IMR-90 (cell line): Measurements from ENCODE around the gene CA12. TPM values are rescaled to one million over a fixed set of nuclear protein-coding genes. Genes with fewer than 3 reads are reported as not detected.

ENCODE experiments used
- ATAC-seq: fragments of 200-7000 bp; cut with Tn5 transposase; 2 replicates; pipeline ENCODE4 v1.9.1; 2020; ENCODE audit warnings: low read depth, mild to moderate bottlenecking, moderate library complexity
- BruUV-seq: library from RNA; stranded (reverse); fragments of 400-500 nt; replicated peaks from 2 replicates; lab custom pipeline; 2021; lab: Mats Ljungman, UMichigan
- CTCF ChIA-PET: fragments of 300-600 bp; formaldehyde crosslinking; extraction: SDS; loops from one replicate; lab custom pipeline; 2021; ENCODE audit warnings: antibody characterized with exemption; lab: Yijun Ruan, JAX
- POLR2A ChIA-PET: fragments of 300-600 bp; sonication (Branson Sonifier 250); formaldehyde crosslinking; loops from one replicate; lab custom pipeline; 2022; ENCODE audit warnings: antibody characterized with exemption; ENCODE audit not compliant: unreplicated experiment; lab: Charles Lee
- DNase-seq: peaks from one replicate; pipeline ENCODE4 v3.0.0; 2013
- H2AFZ ChIP-seq: replicated peaks from 2 replicates; pipeline ENCODE3; 2013; ENCODE audit warnings: low read length, mild to moderate bottlenecking; ENCODE audit not compliant: poor library complexity
- H2AK5ac ChIP-seq: 2 replicates; pipeline ENCODE4 v1.6.1; 2013; ENCODE audit warnings: low read depth, low read length, inconsistent platforms
- H2AK9ac ChIP-seq: replicated peaks from 2 replicates; pipeline ENCODE3; 2013; ENCODE audit warnings: mild to moderate bottlenecking, low read depth, low read length, moderate library complexity; ENCODE audit not compliant: poor library complexity
- H2BK120ac ChIP-seq: 2 replicates; pipeline ENCODE4 v1.6.1; 2013; ENCODE audit warnings: low read depth, low read length, inconsistent platforms
- H2BK15ac ChIP-seq: 3 replicates; pipeline ENCODE4 v1.6.1; 2013; ENCODE audit warnings: low read depth, low read length, inconsistent platforms
- H2BK20ac ChIP-seq: 2 replicates; pipeline ENCODE4 v1.6.1; 2013; ENCODE audit warnings: low read depth, mild to moderate bottlenecking, inconsistent platforms, low read length, moderate library complexity
- H2BK5ac ChIP-seq: 2 replicates; pipeline ENCODE4 v1.6.1; 2013; ENCODE audit warnings: mild to moderate bottlenecking, low read depth, low read length, inconsistent platforms; ENCODE audit not compliant: poor library complexity, severe bottlenecking
- H3K14ac ChIP-seq: replicated peaks from 2 replicates; pipeline ENCODE4 v1.6.1; 2013; ENCODE audit warnings: low read depth, low read length, inconsistent platforms
- H3K18ac ChIP-seq: 2 replicates; pipeline ENCODE4 v1.6.1; 2013; ENCODE audit warnings: low read depth, low read length, control low read depth
- H3K23ac ChIP-seq: 2 replicates; pipeline ENCODE4 v1.6.1; 2013; ENCODE audit warnings: low read depth, low read length, inconsistent platforms
- H3K27ac ChIP-seq: 2 replicates; pipeline ENCODE4 v1.5.1; 2013; ENCODE audit warnings: mild to moderate bottlenecking, control low read depth, low read length; ENCODE audit not compliant: insufficient read depth
- H3K27me3 ChIP-seq: 2 replicates; pipeline ENCODE4 v1.6.1; 2013; ENCODE audit warnings: low read length; ENCODE audit not compliant: control insufficient read depth, insufficient read depth
- H3K36me3 ChIP-seq: 2 replicates; pipeline ENCODE4 v1.6.1; 2013; ENCODE audit warnings: low read length, mixed read lengths; ENCODE audit not compliant: control insufficient read depth, insufficient read depth
- H3K4ac ChIP-seq: 2 replicates; pipeline ENCODE4 v1.6.1; 2013; ENCODE audit warnings: low read depth, low read length, inconsistent platforms
- H3K4me1 ChIP-seq: 2 replicates; pipeline ENCODE4 v1.6.1; 2013; ENCODE audit warnings: low read length, mixed read lengths; ENCODE audit not compliant: control insufficient read depth, insufficient read depth
- H3K4me2 ChIP-seq: 2 replicates; pipeline ENCODE4 v1.6.1; 2013; ENCODE audit warnings: low read depth, mild to moderate bottlenecking, control low read depth, low read length, moderate library complexity
- H3K4me3 ChIP-seq: 2 replicates; pipeline ENCODE4 v1.5.1; 2013; ENCODE audit warnings: low read depth, mild to moderate bottlenecking, control low read depth, low read length, moderate library complexity; ENCODE audit not compliant: insufficient read depth
- H3K56ac ChIP-seq: 2 replicates; pipeline ENCODE4 v1.6.1; 2013; ENCODE audit warnings: low read length, inconsistent platforms; ENCODE audit not compliant: insufficient read depth; ENCODE audit errors: extremely low read depth
- H3K79me1 ChIP-seq, 2 experiments: 2 replicates each; pipeline ENCODE4 v1.6.1; 2013; ENCODE audit warnings: low read length in 2 of 2, inconsistent platforms in 1 of 2, low read depth in 1 of 2
- H3K9ac ChIP-seq: 2 replicates; pipeline ENCODE4 v1.6.1; 2013; ENCODE audit warnings: low read depth, low read length, control low read depth
- H3K9me1 ChIP-seq: 2 replicates; pipeline ENCODE4 v1.6.1; 2013; ENCODE audit warnings: low read length, inconsistent platforms; ENCODE audit not compliant: insufficient read depth
- H3K9me3 ChIP-seq: 2 replicates; pipeline ENCODE4 v1.6.1; 2013; ENCODE audit warnings: low read length; ENCODE audit not compliant: control insufficient read depth, insufficient read depth
- H4K20me1 ChIP-seq: 2 replicates; pipeline ENCODE4 v1.6.1; 2013; ENCODE audit warnings: low read length, inconsistent platforms; ENCODE audit not compliant: insufficient read depth
- H4K5ac ChIP-seq: 2 replicates; pipeline ENCODE4 v1.6.1; 2013; ENCODE audit warnings: mild to moderate bottlenecking, low read depth, low read length, control low read depth
- H4K8ac ChIP-seq, 2 experiments: 2 replicates each; pipeline ENCODE4 v1.6.1; 2013; ENCODE audit warnings: low read depth in 2 of 2, low read length in 2 of 2, control low read depth in 1 of 2, inconsistent platforms in 1 of 2
- H4K91ac ChIP-seq: 2 replicates; pipeline ENCODE4 v1.6.1; 2013; ENCODE audit warnings: low read depth, low read length, inconsistent platforms; ENCODE audit not compliant: insufficient read depth
- BHLHE40 ChIP-seq: fragments of 150-350 bp; IDR thresholded peaks from 2 replicates; pipeline ENCODE4 v1.6.1; 2016; ENCODE audit warnings: mild to moderate bottlenecking, low read depth, low read length
- CEBPB ChIP-seq: IDR thresholded peaks from 2 replicates; pipeline ENCODE4 v1.6.1; 2012; ENCODE audit warnings: low read depth, low read length, improper control_type of control experiment
- CHD1 ChIP-seq: IDR thresholded peaks from 2 replicates; pipeline ENCODE4 v1.6.1; 2012; ENCODE audit warnings: low read depth, low read length, improper control_type of control experiment
- CTCF ChIP-seq: conservative IDR thresholded peaks from 2 replicates; pipeline ENCODE4 v1.5.1; 2012; ENCODE audit warnings: mild to moderate bottlenecking, low read depth, low read length, improper control_type of control experiment
- ELK1 ChIP-seq: fragments of 150-350 bp; IDR thresholded peaks from 2 replicates; pipeline ENCODE4 v1.6.1; 2016; ENCODE audit warnings: low read depth, mild to moderate bottlenecking, low read length, moderate library complexity, borderline replicate concordance
- FOS ChIP-seq: fragments of 150-350 bp; IDR thresholded peaks from 2 replicates; pipeline ENCODE4 v1.6.1; 2016; ENCODE audit warnings: low read depth, low read length
- MAFK ChIP-seq: IDR thresholded peaks from 2 replicates; pipeline ENCODE4 v1.6.1; 2012; ENCODE audit warnings: low read depth, low read length, improper control_type of control experiment
- MAZ ChIP-seq: IDR thresholded peaks from 2 replicates; pipeline ENCODE4 v1.6.1; 2012; ENCODE audit warnings: low read depth, mild to moderate bottlenecking, low read length, improper control_type of control experiment, moderate library complexity, borderline replicate concordance
- MXI1 ChIP-seq: IDR thresholded peaks from 2 replicates; pipeline ENCODE4 v1.6.1; 2012; ENCODE audit warnings: low read depth, mild to moderate bottlenecking, low read length, moderate library complexity, borderline replicate concordance
- NFE2L2 ChIP-seq: fragments of 150-350 bp; IDR thresholded peaks from 2 replicates; pipeline ENCODE4 v1.6.1; 2016; ENCODE audit warnings: low read depth, mild to moderate bottlenecking, low read length
- RAD21 ChIP-seq: IDR thresholded peaks from 2 replicates; pipeline ENCODE4 v1.6.1; 2012; ENCODE audit warnings: low read length, improper control_type of control experiment
- RCOR1 ChIP-seq: IDR thresholded peaks from 2 replicates; pipeline ENCODE4 v1.6.1; 2012; ENCODE audit warnings: mild to moderate bottlenecking, low read length, improper control_type of control experiment; ENCODE audit not compliant: insufficient replicate concordance
- RFX5 ChIP-seq: IDR thresholded peaks from 2 replicates; pipeline ENCODE4 v1.8.0; 2012; ENCODE audit warnings: low read depth, mild to moderate bottlenecking, low read length, moderate library complexity
- SMC3 ChIP-seq: fragments of 150-350 bp; IDR thresholded peaks from 2 replicates; pipeline ENCODE4 v1.6.1; 2016; ENCODE audit warnings: low read depth, mild to moderate bottlenecking, antibody characterized with exemption, low read length, moderate library complexity
- USF2 ChIP-seq: fragments of 150-350 bp; IDR thresholded peaks from 2 replicates; pipeline ENCODE4 v1.6.1; 2017; ENCODE audit warnings: mild to moderate bottlenecking, antibody characterized with exemption, low read length, low read depth
- WGBS, 2 experiments: methylation state at CpG; one replicate each; pipeline versions ENCODE4 v1.1.5 to v1.1.7; 2013; ENCODE audit warnings: missing lambda C conversion rate in 2 of 2; ENCODE audit not compliant: insufficient read length in 1 of 2; ENCODE audit errors: extremely low coverage in 2 of 2; 5-methylcytosine and 5-hydroxymethylcytosine counted together
- dilution Hi-C: fragments of 300-500 bp; cut with HindIII; formaldehyde crosslinking; loops from one replicate; pipeline ENCODE4 v1.14.3; 2018; ENCODE audit warnings: low sequenced_read_pairs; ENCODE audit not compliant: unreplicated experiment
- in situ Hi-C: fragments of 300-500 bp; cut with MboI; formaldehyde crosslinking; loops from 3 replicates; pipeline ENCODE4 v1.14.3; 2019; ENCODE audit warnings: low sequenced_read_pairs, inconsistent platforms, mixed read lengths
- intact Hi-C: fragments of 100-400 bp; cut with micrococcal nuclease; formaldehyde crosslinking; loops from 2 replicates; pipeline ENCODE4 v1.10.0; 2022
- polyA plus RNA-seq, 3 experiments: library from polyadenylated mRNA; depleted of rRNA; stranded (reverse); fragments of >200 nt; gene quantifications; 2 replicates each; pipeline ENCODE4 v1.2.3, GENCODE V29; 2012; ENCODE audit warnings: low replicate concordance in 1 of 3
- total RNA-seq: library from RNA; depleted of rRNA; stranded (reverse); fragments of >200 nt; gene quantifications from 2 replicates; pipeline ENCODE4 v1.2.3, GENCODE V29; 2012

The CA12 gene
- total and polyA plus RNA-seq, 2 of the 4 experiments (the other 2 are of a cell fraction) = 33.7 to 52.6 TPM

GRCh38 chr15:63358241-63359029, 23.2 kb downstream of the CA12 start:
- H4K91ac ChIP-seq = no peak overlapping the region
- no peak overlapping the region for H4K8ac ChIP-seq
- in situ Hi-C loops (no loop called here), dilution Hi-C loops (no loop called here), intact Hi-C loops (no loop called here)
- POLR2A ChIA-PET = no interaction called here
- peaks cover 7% of the 10 kb centered on the region; the same call in 1 of the 2 replicates for H3K27me3 ChIP-seq
- no peaks in the 10 kb centered on the region for H3K9me3 ChIP-seq
- H2AK5ac ChIP-seq = no peak overlapping the region
- H2BK20ac ChIP-seq = no peak overlapping the region
- no peak overlapping the region for H3K56ac ChIP-seq
- no peak overlapping the region for H3K4me2 ChIP-seq
- H3K27ac ChIP-seq = no peak overlapping the region
- H3K14ac ChIP-seq = no peak overlapping the region
- H2AK9ac ChIP-seq = no peak overlapping the region
- no peak overlapping the region for H3K18ac ChIP-seq
- no peak overlapping the region for H3K23ac ChIP-seq
- no peaks in the 10 kb centered on the region for H3K4me1 ChIP-seq
- no TSS peak for BruUV-seq
- no peak overlapping the region for H2BK120ac ChIP-seq
- H2BK15ac ChIP-seq = no peak overlapping the region
- no peak for ATAC-seq
- H3K9me1 ChIP-seq = no peaks in the 10 kb centered on the region
- no peak overlapping the region for H2BK5ac ChIP-seq
- no peak overlapping the region for H3K9ac ChIP-seq
- no peak overlapping the region for H3K4me3 ChIP-seq
- WGBS, 2 experiments = 72% methylated on average over 11 of the region's 15 CpGs; no CpG with 5 or more reads in 1 of the 2 experiments
- no peak overlapping the region for H2AFZ ChIP-seq
- CTCF ChIA-PET = interaction anchor here (1.0 kb wide), 1 partner anchor 14 kb away, joined by 3 read pairs; no protein-coding TSS in a partner anchor
- H4K5ac ChIP-seq = no peak overlapping the region
- H3K36me3 ChIP-seq = no peaks in the 10 kb centered on the region
- no peaks in the 10 kb centered on the region for H3K79me1 ChIP-seq
- H3K4ac ChIP-seq = no peak overlapping the region
- H4K20me1 ChIP-seq = no peaks in the 10 kb centered on the region
- DNase-seq = no peak
- TF ChIP-seq CHD1 = no peak
- TF ChIP-seq CTCF = no peak
- no peak for TF ChIP-seq MAZ
- no peak for TF ChIP-seq RCOR1
- TF ChIP-seq RFX5 = no peak
- TF ChIP-seq CEBPB = no peak
- no peak for TF ChIP-seq USF2
- TF ChIP-seq SMC3 = no peak
- no peak for TF ChIP-seq ELK1
- TF ChIP-seq BHLHE40 = no peak
- no peak for TF ChIP-seq MAFK
- no peak for TF ChIP-seq NFE2L2
- no peak for TF ChIP-seq MXI1
- TF ChIP-seq RAD21 = no peak
- no peak for TF ChIP-seq FOS
